ENCODE data around the gene PREX1.

PREX1 gene

DNA sequence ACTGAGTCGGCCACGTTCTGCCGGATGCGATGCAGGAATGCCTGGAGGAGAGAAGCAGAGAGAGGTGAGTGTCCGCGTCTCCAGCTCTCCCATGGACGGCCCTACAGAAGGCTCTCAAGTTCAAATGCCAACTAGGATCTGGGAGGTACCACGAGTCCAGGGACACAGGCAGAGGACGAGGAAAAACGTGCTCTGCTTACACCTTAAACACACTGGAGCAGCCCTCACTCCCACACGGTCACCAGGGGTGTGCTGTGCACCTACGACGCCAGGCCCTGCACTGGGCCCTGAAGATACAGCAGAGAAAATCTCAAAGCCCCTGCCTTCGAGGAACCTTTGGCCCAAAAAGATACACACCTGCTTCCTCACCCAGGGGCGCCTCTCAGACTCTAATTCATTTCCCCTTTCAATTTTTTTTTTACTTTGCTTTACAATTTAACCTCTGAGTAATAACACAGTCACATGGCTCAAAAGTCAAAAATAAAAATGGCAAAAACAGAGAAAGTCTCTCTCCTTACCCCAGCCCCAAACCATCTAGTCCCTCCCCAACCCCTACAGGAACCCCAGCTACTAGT lies 79.9 kb downstream of the PREX1 start:
- DNase-seq: no peak

DNA sequence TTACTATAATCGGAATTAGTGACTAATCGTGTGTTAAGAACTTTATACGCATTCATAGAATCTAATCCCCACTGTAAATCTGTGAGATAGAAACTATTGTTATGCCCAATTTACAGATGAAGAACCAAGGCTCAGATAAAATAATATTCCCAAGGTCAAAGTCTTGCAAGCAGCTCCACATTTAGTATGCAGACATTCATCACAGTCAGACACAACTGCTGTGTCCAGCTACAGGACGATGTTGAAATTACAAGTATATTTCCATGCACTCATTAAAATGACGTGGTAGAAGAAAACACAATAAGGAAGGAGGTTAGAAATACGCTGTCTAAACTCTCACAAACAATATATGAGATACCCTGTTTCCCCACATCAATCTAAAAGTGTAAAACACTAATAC lies 82.5 kb downstream of the PREX1 start:
- no peak for DNase-seq

DNA sequence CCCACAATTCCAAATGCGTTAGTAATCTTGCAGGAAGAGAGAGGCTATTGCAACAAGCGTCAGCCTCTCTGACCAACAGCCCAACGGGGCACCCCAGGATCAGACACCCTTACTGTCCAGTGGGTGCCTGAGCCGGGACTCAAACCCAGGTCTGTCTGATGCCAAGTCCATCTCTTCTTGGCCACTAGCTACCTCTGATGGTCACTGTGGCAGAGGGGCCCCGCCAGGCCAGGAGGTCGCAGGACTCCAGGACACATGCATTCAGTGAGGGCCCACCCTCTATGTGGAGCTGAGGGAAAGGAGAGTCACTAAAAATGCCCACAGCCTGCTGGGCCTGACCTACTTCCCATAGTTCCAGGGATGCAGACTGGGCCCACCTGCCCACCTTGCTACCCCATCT lies 83.3 kb downstream of the PREX1 start:
- no peak for DNase-seq

DNA sequence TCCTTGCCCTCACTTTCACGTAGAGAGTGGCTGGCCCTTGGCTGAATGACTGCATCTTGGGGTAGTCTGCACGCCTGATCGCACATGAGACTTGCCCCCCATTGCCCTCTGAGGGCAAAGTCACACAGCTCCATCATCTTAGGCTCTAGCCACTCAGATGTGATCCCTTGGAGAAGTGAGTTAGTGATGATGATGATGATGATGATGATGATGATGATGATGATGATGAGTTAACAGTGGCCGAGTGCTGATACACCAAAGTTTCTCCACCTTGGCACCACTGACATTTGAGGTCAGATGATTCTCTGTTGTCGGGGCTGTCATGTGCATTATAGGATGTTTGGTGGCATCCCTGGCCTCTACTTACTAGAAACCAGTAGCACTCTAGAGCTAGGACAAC lies 84.0 kb downstream of the PREX1 start:
- no peak for DNase-seq

GRCh38 chr20:48742912-48743680 lies 84.7 kb downstream of the PREX1 start:
- DNase-seq: no peak

DNA sequence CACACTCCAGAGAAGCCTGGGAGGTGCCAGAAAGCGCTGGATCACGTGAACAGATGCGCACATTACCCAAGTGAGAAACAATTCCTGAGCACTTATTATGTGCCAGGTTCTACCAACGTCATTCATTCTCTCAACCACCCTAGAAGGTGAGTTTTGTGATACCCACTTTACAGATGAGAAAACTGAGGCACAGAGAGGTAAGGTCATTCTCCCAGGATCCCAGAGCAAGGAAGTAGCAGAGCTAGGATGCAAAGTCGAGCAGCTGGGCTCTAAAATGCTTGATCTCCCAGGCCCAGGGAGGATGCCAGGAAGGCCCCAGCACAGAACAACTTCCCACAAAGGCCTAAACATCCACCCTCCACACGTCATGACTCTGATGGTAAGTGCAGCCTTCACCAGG lies 85.6 kb downstream of the PREX1 start:
- DNase-seq: no peak

DNA sequence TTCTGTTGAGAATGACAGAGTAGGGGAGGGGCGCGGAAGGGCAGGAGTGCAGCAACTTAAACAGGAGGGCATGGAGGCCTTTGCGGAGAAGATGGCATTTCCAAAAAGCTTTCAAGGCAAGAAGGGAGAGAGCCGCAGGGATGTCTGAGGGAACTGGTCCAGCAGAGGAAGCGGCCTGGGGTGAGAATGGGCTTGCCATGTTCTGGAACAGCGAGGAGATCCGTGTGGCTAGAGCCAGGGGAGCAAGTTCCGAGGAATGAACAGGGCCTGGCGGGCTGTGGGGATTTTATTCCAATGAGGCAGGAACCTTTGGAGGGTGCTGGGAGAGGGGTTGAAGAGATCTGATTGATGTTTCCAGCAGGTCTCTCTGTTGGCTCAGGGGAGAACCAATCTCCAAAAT lies 86.1 kb downstream of the PREX1 start:
- no peak for DNase-seq

DNA sequence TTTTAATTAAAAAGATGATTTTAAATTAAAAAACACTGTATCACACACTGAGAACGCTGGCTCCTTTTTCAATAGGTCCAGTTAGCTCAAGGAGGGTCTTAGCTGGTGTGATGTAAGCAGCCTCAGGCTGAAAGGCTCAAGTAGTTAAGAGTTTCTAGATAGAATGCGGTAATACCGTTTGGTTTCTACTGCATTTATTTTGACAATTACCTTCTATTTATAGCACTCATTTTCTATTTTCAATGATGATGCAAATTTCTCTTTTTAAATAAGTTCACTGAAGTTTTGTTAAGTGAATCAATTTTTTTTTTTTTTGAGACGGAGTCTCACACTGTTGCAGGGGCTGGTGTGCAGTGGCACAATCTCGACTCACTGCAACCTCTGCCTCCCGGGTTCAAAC lies 87.1 kb downstream of the PREX1 start:
- no peak for DNase-seq

DNA sequence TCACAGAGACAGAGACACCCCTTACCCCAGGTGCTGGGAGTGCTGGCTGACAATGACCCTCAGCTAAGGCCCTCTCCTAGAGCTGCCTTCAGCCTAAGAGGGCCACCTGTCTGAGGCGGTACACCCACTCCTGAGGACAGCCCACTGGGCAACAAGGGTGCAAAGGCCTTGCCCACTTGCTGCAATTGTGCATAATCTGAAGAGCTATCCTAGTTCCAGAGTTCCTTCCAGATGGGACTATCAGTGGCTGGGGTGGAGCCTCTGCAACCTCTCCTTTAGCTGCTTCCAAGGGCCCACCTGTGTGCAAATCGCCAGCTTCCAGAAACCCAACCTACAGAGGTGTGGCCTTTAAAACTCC lies 87.5 kb downstream of the PREX1 start:
- DNase-seq: no peak

DNA sequence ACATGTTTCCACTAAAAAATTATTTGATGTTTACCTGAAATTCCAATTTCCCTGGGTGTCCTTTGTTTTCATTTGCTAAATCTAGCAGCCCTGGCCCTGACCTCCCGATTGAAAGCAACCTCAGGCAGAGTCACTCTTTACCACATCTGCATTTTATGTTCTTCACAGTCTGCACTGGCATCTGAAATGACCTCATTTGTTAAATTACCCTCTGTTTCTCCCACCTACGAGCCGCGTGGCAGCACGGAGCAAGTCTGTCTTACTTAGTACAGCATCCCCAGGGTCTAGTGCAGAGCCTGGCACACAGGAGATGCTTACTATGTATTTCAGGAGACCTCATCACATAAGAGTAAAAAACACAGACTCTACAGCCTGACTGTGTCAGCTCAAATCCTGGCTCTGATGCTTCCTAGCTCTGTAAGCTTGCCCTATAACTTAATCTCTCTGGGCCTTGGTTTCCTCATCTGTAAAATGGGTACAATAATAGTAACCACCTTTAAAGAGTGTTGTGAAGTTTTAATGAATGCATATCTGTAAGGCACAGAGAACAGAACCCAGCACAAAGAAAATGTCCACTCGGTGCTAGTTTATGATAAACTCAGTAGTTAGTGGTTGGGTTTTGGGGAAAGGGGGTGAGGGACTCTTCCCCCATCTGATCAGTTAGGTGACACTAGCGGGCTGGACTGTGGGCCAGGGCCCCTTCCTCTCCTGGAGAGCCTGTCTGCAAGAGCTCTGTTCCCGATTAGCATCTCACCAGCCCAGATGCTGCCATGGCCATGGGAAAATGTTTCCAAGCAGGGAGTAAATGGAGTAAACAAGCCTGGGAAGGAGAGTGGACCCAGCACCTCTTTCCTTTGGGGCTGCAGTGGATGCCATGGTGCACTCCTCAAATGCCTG lies 88.2 kb downstream of the PREX1 start:
- no peak for DNase-seq

DNA sequence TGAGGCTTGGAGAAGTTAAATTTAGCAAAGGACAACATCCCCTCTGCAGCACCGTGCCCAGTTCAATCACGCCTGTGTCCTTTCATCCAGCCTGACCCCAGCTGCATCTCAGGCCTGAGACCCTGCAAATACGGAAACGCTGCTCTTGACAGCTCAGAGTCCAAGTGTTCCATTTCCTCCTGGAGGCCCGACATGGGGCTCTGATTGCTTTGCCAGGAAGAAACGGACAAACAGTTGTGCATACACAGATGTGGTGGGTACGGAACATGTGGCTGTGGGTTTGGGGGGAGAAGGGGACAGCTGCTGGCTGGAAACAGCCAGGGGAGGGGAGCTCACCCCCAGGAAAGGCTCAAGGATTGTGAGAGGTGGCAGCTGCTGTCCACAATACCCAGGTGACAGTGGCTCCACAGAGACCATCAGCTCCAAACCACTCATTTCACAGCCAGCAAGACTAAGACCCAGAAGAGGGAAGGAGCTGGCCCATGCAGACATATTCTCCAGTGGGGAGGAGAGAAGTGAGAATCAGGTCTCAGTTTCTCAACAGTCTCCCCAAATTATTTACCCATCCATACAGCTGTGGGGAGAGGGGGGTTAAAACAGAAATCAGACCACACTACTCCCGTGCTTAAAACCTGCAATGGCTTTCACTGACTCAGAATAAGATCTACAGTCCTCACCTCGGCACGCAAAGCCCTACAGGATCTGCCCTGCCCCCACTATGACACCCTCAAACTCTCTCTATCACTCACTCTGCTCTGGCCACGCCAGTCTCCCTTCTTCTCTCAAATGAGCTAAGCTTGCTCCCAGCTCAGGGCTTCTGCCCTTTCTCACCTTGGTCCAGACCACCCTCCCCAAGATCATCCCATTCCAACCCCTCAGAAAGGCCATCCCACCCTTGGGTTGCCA lies 89.1 kb downstream of the PREX1 start:
- DNase-seq: peak; percentile 60

GRCh38 chr20:48738094-48738398 lies 89.8 kb downstream of the PREX1 start:
- no peak for DNase-seq

DNA sequence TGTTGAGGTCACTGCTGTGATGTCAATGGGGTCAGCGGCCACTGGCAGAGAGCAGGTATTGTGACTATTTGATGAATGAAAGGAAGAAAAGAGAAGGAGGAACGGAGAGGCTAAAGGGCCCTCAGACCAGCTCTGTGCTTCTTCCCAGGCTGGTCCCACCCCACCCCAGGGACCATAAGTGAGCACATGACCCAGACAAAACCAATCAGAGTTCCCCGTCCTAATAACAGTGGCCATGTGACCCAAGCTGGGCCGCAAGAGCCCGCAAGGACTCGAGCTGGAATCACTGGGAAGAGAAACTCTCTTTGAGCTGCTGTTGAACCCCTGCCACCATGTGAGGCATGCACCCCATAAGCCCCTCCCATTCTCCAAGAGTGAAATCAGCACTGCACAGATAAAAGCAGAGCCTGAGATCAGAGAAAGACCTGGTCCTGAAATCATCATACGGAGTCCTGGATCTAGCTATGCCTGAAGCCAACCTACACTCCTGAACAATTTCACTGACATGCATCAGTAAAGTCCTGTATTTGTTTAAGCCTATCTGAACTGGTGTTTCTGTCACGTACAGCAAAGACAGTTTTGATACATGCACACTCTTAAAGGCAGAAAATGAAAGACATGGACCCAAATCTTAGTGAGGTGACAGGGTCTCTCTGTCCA lies 90.2 kb downstream of the PREX1 start:
- DNase-seq: no peak

GRCh38 chr20:48736636-48737035 lies 91.2 kb downstream of the PREX1 start:
- no peak for DNase-seq

GRCh38 chr20:48736231-48736630 lies 91.6 kb downstream of the PREX1 start:
- DNase-seq: no peak

DNA sequence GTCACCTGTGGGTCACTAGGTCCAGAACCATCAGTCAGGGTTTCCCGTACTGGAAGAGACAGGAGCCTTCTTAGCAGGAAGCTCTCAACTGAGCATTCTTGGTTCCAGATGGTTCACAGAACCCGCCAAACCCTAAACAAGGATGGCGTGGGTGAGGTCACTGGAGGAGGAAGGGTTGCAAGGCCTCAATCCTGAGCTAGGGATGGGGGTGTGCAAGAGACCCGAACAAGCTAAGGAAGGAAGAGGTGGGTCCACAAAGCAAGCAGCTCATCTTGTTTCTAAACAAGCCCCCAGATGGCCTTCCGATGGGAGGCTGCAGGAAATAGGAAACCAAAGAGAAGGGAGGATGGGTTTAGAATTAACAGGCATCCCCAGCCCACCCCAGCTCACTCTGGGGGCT lies 92.7 kb downstream of the PREX1 start:
- DNase-seq: no peak

GRCh38 chr20:48734104-48734749 lies 93.6 kb downstream of the PREX1 start:
- DNase-seq: no peak

DNA sequence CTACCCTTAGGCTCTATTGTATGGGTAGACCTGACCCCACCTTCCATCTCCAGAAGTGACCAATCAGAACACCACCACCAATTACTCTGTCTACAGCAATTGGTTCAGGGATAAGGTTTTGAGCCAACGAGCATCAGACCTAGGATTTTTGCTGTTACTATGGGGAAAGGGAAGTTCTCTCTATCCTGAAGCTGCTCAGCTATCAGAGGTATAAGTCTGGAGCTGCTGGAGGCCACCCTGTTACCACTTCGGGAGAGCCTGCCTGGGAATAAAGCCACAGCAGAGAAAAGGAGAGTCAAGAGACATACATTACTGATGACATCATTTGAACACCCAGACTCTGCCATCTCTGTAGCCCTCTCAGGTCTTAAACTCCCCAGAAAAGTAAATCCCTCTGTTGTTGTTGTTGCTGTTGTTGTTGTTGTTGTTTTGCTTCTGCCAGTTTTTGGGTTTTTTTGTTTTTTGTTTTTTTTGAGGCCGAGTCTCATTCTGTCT lies 94.5 kb downstream of the PREX1 start:
- no peak for DNase-seq

DNA sequence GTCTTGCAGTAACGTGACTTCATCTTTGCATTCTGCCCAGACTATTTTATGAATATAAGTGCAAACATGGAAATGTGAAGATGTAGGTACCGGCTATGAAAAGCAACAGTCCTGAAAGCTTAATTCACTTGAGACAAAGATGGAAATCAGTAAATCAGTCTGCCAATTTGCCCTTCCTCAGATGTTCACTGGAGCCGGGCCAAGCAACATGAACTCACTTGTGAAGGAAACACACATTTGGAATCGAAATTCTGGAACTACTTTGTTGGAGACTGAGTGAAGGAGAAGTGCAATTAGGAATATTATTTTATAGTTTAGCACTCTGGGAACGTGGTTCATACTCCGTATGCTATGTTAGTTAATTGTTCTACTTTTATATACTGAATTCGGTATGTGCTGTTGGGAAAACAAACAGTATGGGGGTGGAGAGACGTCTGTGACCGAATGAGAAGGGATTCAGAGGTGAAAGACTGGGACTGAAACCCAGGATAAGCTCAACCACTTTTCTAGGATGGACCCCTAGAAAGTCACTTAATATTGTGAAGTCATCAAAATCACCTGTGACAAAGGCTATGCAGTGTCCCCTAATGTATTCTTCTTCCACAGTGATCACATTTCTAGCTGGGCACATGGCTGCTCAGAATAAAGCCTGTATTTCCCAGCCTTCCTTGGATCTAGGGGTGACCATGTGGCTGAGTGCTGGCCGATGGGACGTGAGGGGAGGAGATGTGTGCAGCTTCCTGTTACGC lies 95.5 kb downstream of the PREX1 start:
- no peak for DNase-seq

DNA sequence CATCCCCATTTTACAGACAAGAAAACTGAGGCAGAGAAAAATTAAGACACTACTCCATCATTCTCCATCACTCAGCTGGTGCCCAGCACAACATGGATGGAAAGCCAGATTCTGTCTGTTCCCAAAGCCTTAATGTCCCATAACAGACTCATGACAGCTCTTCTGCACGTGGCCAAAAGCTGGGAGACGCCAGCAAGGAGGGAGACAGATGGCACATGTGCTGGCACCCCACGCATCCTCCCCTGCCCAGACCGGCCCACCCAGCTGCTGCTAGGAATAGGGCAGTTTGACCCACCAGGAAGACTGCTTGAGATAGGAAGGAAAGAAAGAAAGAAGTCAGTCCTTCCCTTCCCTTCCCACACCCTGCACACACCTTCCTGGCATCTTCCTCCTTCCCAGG lies 96.3 kb downstream of the PREX1 start:
- no peak for DNase-seq

DNA sequence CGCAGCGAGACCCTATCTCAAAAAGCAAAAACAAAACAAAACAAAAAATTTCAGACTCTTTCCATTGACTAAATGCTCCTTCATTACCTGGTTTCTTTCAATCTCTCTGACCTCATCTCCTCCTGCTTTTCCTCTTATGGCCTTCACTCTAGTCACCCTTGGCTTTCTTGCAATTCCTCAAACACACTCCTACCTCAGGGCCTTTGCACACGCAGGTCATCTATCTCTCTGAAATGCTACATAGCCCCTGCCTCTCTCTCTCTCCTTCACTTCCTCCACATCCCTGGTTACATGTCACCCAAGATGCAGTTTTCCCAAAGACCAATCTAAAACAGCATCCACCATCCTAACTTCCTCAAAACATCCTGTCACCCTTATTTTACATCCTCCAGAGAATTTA lies 96.8 kb downstream of the PREX1 start:
- DNase-seq: no peak

Data from activated naive CD4-positive, alpha-beta T cell treated with anti-CD3 and anti-CD28 coated beads, Interleukin-2, amount 50 U/mL, for 16 hours (primary cell).